C4-2B (cell line): Measurements from ENCODE around the gene COL6A5.

Experiments
- CTCF ChIP-seq: fragments of 450-650 bp; conservative IDR thresholded peaks from 2 replicates; pipeline ENCODE4 v1.5.1; 2017; ENCODE audit warnings: mild to moderate bottlenecking
- ZFX ChIP-seq: fragments of 450-650 bp; IDR thresholded peaks from 2 replicates; pipeline ENCODE4 v1.6.1; 2017

GRCh38 chr3:130527426-130527825 lies 182.0 kb downstream of the COL6A5 start:
- TF ChIP-seq CTCF (no peak), ZFX (no peak)
